ENCODE measurements around the gene IFI6. TPM values are rescaled to one million over a fixed set of nuclear protein-coding genes. Genes with fewer than 3 reads are reported as not detected.

IFI6 gene
- total and polyA plus RNA-seq, 2 donors (not counting 1 experiment from before 2014, with no cell fraction given), result 11.7 to 12.0 TPM

GRCh38 chr1:27672750-27673112 lies 739 bp upstream of the IFI6 start:
- H3K27me3 Mint-ChIP-seq, result no peaks in the 10 kb centered on the region
- TF ChIP-seq CTCF (IDR thresholded peaks at IDR 0.05), result no peak
- no peak for TF ChIP-seq EZH2 (IDR thresholded peaks at IDR 0.05; ENCODE audit: borderline replicate concordance, insufficient read depth, low read depth, low read length, poor library complexity, severe bottlenecking)
- Histone ChIP-seq H3K4me1 (ENCODE audit: control insufficient read depth in 2 of 2, insufficient read depth in 2 of 2, low read length in 2 of 2) (peaks cover 14 to 24% of the 10 kb centered on the region in 2 donors), H3K9me3 (ENCODE audit: control extremely low read depth in 1 of 3, control insufficient read depth in 2 of 3, insufficient read depth in 1 of 3, low read length in 2 of 3) (no peaks in the 10 kb centered on the region), H3K4me2 (replicated peaks; ENCODE audit: low read depth, low read length, poor library complexity, severe bottlenecking) (peak overlapping the region; percentile 92), H3K79me2 (ENCODE audit: control insufficient read depth, insufficient read depth, low read length) (peaks cover 15% of the 10 kb centered on the region), H3K4me3 (ENCODE audit: control extremely low read depth in 1 of 5, extremely low read depth in 1 of 5, insufficient read depth in 1 of 5, low read depth in 2 of 5, low read length in 4 of 5) (no peak overlapping the region), H4K20me1 (ENCODE audit: control insufficient read depth, insufficient read depth, low read length, poor library complexity, severe bottlenecking) (no peaks in the 10 kb centered on the region), H3K27ac (ENCODE audit: low read length in 2 of 2) (peak overlapping the region; percentile 84 to 89), H3K9ac (ENCODE audit: low read length) (peak overlapping the region; percentile 75), H2AFZ (ENCODE audit: insufficient read depth, low read depth, low read length, poor library complexity, severe bottlenecking) (peak overlapping the region; percentile 91), H3K36me3 (replicated peaks in 1 of 2; ENCODE audit: control extremely low read depth in 1 of 2, control insufficient read depth in 1 of 2, extremely low read depth in 1 of 2, insufficient read depth in 2 of 2, low read length in 1 of 2) (no peaks in the 10 kb centered on the region), H3K27me3 (replicated peaks in 1 of 4; ENCODE audit: control extremely low read depth in 1 of 4, control insufficient read depth in 3 of 4, insufficient read depth in 4 of 4, low read length in 3 of 4) (no peaks in the 10 kb centered on the region)
- POLR2A ChIA-PET, result interaction anchor here (0.6 to 1.4 kb wide), 3 partner anchors 48 to 664 kb away, joined by 4 to 11 read pairs (median 9); partner anchors contain the start of gene FAM76A
- H3K27ac Mint-ChIP-seq, result peak overlapping the region; percentile 97
- no peaks in the 10 kb centered on the region for H3K9me3 Mint-ChIP-seq (ENCODE audit: insufficient read depth)
- intact Hi-C loops (cut with micrococcal nuclease), result loop anchor here (1.0 kb wide), 2 partner anchors 53 to 101 kb away; partner anchors contain the start of genes FAM76A and STX12
- DNase-seq, result no peak
- CTCF ChIA-PET, result interaction anchor here (1.0 to 4.1 kb wide), 13 partner anchors 10 to 375 kb away, joined by 3 to 65 read pairs (median 6); partner anchors contain the start of genes AHDC1, FAM76A and STX12
- peak overlapping the region; percentile 93 for H3K4me3 Mint-ChIP-seq
- ATAC-seq (ENCODE audit: low read depth), result no peak
- H3K4me1 Mint-ChIP-seq, result peaks cover 26% of the 10 kb centered on the region

GRCh38 chr1:27669876-27670275 lies 2.1 kb downstream of the IFI6 start:
- no peak for DNase-seq
- intact Hi-C loops (cut with micrococcal nuclease), result loop anchor here (10.0 kb wide), 1 partner anchor 565 kb away; no protein-coding TSS in a partner anchor
- CTCF ChIA-PET, result interaction anchor here (0.6 to 4.1 kb wide), 55 partner anchors 8 to 591 kb away, joined by 3 to 65 read pairs (median 4); partner anchors contain the start of genes AHDC1, FAM76A, PPP1R8 and STX12
- no peaks in the 10 kb centered on the region for H3K9me3 Mint-ChIP-seq (ENCODE audit: insufficient read depth)
- H3K4me1 Mint-ChIP-seq, result peaks cover 26% of the 10 kb centered on the region
- Histone ChIP-seq H3K27ac (ENCODE audit: low read length in 2 of 2) (no peak overlapping the region), H3K4me2 (replicated peaks; ENCODE audit: low read depth, low read length, poor library complexity, severe bottlenecking) (peak overlapping the region; percentile 88), H3K9ac (ENCODE audit: low read length) (no peak overlapping the region), H2AFZ (ENCODE audit: insufficient read depth, low read depth, low read length, poor library complexity, severe bottlenecking) (no peak overlapping the region), H3K79me2 (ENCODE audit: control insufficient read depth, insufficient read depth, low read length) (peaks cover 15% of the 10 kb centered on the region), H4K20me1 (ENCODE audit: control insufficient read depth, insufficient read depth, low read length, poor library complexity, severe bottlenecking) (no peaks in the 10 kb centered on the region), H3K36me3 (replicated peaks in 1 of 2; ENCODE audit: control extremely low read depth in 1 of 2, control insufficient read depth in 1 of 2, extremely low read depth in 1 of 2, insufficient read depth in 2 of 2, low read length in 1 of 2) (peaks cover 0 to 1% of the 10 kb centered on the region in 2 experiments), H3K27me3 (replicated peaks in 1 of 4; ENCODE audit: control extremely low read depth in 1 of 4, control insufficient read depth in 3 of 4, insufficient read depth in 4 of 4, low read length in 3 of 4) (no peaks in the 10 kb centered on the region), H3K4me3 (ENCODE audit: control extremely low read depth in 1 of 5, extremely low read depth in 1 of 5, insufficient read depth in 1 of 5, low read depth in 2 of 5, low read length in 4 of 5) (no peak overlapping the region), H3K4me1 (ENCODE audit: control insufficient read depth in 2 of 2, insufficient read depth in 2 of 2, low read length in 2 of 2) (peaks cover 14 to 24% of the 10 kb centered on the region in 2 donors), H3K9me3 (ENCODE audit: control extremely low read depth in 1 of 3, control insufficient read depth in 2 of 3, insufficient read depth in 1 of 3, low read length in 2 of 3) (no peaks in the 10 kb centered on the region)
- peak overlapping the region; percentile 79 for H3K4me3 Mint-ChIP-seq
- H3K27ac Mint-ChIP-seq, result no peak overlapping the region
- POLR2A ChIA-PET, result interaction anchor here (0.6 to 1.8 kb wide), 5 partner anchors 56 to 561 kb away, joined by 3 to 6 read pairs (median 3); partner anchors contain the start of genes FAM76A and XKR8
- TF ChIP-seq CTCF (IDR thresholded peaks at IDR 0.05) (no peak), EZH2 (IDR thresholded peaks at IDR 0.05; ENCODE audit: borderline replicate concordance, insufficient read depth, low read depth, low read length, poor library complexity, severe bottlenecking) (no peak)
- WGBS (ENCODE audit: insufficient coverage), result 93% methylated on average over 2 of the region's 4 CpGs
- no peak for ATAC-seq (ENCODE audit: low read depth)
- H3K27me3 Mint-ChIP-seq, result no peaks in the 10 kb centered on the region

Data from B cell (primary cell).